Glutamatergic neuron (in vitro differentiated cells): ENCODE data around the gene SNX17. TPM values are rescaled to one million over a fixed set of nuclear protein-coding genes. Genes with fewer than 3 reads are reported as not detected.

ENCODE experiments used
- DNase-seq: peaks from one replicate; pipeline ENCODE4 v3.0.0; 2022
- H3K27ac Mint-ChIP-seq: one replicate; pipeline ENCODE4 v1.8.0; 2020; ENCODE audit warnings: mild to moderate bottlenecking, mixed read lengths, inconsistent platforms; ENCODE audit not compliant: unreplicated experiment
- H3K27me3 Mint-ChIP-seq: one replicate; pipeline ENCODE4 v1.8.0; 2020; ENCODE audit warnings: mild to moderate bottlenecking, moderate library complexity, mixed read lengths, inconsistent platforms; ENCODE audit not compliant: unreplicated experiment
- H3K36me3 Mint-ChIP-seq: one replicate; pipeline ENCODE4 v1.8.0; 2020; ENCODE audit warnings: mild to moderate bottlenecking, mixed read lengths, inconsistent platforms; ENCODE audit not compliant: unreplicated experiment
- H3K4me1 Mint-ChIP-seq: one replicate; pipeline ENCODE4 v1.8.0; 2020; ENCODE audit warnings: mild to moderate bottlenecking, low read depth, mixed read lengths, inconsistent platforms; ENCODE audit not compliant: unreplicated experiment
- H3K4me3 Mint-ChIP-seq: one replicate; pipeline ENCODE4 v1.8.0; 2020; ENCODE audit warnings: mild to moderate bottlenecking, mixed read lengths, inconsistent platforms; ENCODE audit not compliant: unreplicated experiment
- H3K9me3 Mint-ChIP-seq: one replicate; pipeline ENCODE4 v1.8.0; 2020; ENCODE audit warnings: mild to moderate bottlenecking, moderate library complexity, mixed read lengths, inconsistent platforms; ENCODE audit not compliant: unreplicated experiment
- total RNA-seq: library from RNA; stranded (reverse); fragmentation: NEBNext Ultra II Directional; extraction: Animal tissue kit (Norgen Biotek cat#: 25700); gene quantifications from one replicate; pipeline ENCODE4 v1.2.1, GENCODE V29; 2021; ENCODE audit not compliant: unreplicated experiment
- TF ChIP-seq, protein P1 (sequence below): fragments of 200-600 bp; sonication (generic); IDR thresholded peaks from one replicate; pipeline ENCODE4 v1.5.0; 2021; ENCODE audit not compliant: partially characterized antibody, unreplicated experiment

SNX17 gene
- total RNA-seq, 1 donor from 2014 or later, result 72.5 TPM

DNA sequence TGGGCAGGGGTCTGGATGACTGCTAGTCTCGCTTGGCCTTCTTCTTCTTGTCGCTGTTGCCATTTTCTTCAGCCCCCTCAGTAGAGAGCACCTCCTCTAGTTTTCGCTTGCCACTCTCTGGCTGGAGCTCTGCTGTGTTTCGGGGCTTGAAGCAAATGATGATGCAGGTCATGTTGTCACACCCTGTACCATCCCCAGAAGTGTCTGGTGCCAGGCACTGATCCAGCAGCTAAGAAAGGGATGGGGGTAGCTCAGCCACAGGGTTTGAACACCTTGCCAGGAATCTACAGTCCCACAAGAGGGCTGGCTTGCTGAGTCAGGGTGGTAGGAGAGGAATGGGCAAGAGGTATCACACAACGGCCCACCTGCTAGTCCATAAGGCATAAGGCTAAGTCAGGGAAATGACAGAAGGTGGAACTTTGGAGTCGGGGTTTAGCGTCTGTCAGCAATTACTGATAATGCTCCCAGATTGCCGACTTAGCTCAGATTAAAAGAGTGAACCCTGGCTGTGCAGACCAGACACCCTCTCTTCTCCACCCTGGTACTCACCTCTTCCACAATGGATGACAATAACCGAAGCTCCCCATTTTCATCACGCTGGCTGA, 11.3 kb downstream of the SNX17 start:
- H3K9me3 Mint-ChIP-seq, result peaks cover 13% of the 10 kb centered on the region

DNA sequence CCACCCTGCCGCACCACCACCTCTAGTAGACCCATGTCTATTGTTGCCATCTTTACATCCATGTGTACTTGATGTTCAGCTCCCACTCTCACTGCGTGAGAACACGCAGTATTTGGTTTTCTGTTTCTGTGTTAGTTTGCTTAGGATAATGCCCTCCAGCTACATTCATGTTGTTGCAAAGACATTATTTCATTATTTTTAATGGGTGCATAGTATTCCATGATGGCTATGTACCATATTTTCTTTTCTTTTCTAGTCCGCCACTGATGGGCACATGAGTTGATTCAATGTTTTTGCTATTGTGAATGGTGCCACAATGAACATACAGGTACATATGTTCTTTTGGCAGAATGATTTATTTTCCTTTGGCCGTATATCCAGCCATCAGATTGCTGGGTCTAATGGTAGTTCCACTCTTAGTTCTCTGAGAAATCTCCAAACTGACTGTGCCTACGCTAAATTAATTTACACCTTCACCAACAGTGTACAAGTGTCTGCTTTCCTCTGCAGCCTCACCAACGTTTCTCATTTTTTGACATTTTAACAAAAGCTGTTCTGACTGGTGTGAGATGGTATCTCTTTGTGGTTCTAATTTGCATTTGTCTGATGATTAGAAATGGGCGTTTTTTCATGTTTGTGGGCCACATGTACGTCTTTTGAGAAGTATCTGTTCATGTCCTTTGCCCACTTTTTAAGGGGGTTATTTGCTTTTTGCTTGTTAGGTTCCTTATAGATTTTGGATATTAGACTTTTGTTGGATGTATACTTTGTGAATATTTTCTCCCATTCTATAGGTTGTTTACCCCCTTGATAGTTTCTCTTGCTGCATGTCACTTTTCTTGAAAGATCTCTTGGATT, 20.6 kb downstream of the SNX17 start:
- H3K9me3 Mint-ChIP-seq, result peaks cover 2% of the 10 kb centered on the region
- no peaks in the 10 kb centered on the region for H3K4me1 Mint-ChIP-seq
- H3K27me3 Mint-ChIP-seq, result no peaks in the 10 kb centered on the region
- no peak overlapping the region for H3K4me3 Mint-ChIP-seq
- no peak for DNase-seq
- H3K27ac Mint-ChIP-seq, result no peak overlapping the region
- TF ChIP-seq, protein P1, sequence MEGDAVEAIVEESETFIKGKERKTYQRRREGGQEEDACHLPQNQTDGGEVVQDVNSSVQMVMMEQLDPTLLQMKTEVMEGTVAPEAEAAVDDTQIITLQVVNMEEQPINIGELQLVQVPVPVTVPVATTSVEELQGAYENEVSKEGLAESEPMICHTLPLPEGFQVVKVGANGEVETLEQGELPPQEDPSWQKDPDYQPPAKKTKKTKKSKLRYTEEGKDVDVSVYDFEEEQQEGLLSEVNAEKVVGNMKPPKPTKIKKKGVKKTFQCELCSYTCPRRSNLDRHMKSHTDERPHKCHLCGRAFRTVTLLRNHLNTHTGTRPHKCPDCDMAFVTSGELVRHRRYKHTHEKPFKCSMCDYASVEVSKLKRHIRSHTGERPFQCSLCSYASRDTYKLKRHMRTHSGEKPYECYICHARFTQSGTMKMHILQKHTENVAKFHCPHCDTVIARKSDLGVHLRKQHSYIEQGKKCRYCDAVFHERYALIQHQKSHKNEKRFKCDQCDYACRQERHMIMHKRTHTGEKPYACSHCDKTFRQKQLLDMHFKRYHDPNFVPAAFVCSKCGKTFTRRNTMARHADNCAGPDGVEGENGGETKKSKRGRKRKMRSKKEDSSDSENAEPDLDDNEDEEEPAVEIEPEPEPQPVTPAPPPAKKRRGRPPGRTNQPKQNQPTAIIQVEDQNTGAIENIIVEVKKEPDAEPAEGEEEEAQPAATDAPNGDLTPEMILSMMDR, result no peak
- H3K36me3 Mint-ChIP-seq, result no peaks in the 10 kb centered on the region

More for the DNA sequence above, 11.3 kb downstream of the SNX17 start:
- no peak for DNase-seq
- peaks cover 27% of the 10 kb centered on the region for H3K4me1 Mint-ChIP-seq
- peak overlapping the region; percentile 92 for H3K4me3 Mint-ChIP-seq
- peak overlapping the region; percentile 100 for H3K27ac Mint-ChIP-seq
- H3K36me3 Mint-ChIP-seq, result peaks cover 5% of the 10 kb centered on the region
- peaks cover 12% of the 10 kb centered on the region for H3K27me3 Mint-ChIP-seq
- TF ChIP-seq, protein P1, result no peak

DNA sequence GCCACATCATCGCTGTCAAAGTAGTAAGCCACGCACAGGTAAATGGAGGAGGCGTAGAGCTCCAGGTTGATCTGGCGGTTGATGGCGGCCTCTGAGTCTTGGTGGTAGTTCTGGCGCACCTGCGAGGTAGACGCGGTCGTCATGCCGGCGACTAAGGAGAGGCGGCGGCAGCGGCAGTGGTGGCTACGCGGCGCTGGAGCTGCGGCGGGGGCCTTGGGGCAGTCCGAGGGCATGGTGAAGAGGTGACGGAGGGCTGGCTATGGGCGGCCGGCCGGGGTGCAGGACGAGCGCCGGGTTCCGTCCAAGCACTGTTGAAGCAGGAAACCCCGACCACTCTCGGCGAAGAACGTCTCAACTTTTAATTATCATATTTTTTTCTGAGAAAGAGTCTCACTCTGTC, 22.8 kb downstream of the SNX17 start:
- TF ChIP-seq, protein P1, result no peak

DNA sequence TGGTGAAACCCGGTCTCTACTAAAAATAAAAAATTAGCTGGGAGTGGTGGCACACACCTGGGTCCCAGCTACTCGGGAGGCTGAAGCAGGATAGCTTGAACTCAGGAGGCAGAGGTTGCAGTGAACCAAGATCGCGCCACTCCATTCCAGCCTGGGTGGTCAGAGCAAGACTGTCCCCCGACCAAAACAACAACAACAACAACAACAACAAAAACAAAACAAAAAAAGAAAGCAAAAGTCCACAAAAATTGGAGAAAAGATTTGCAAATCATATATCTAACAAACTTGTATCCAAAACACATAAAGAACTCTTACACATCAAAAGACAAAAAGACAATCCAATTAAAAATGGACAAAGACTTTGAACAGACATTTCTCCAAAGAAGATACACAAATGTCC, 28.5 kb downstream of the SNX17 start:
- Mint-ChIP-seq H3K4me3 (no peak overlapping the region), H3K27ac (no peak overlapping the region), H3K4me1 (peaks cover 3% of the 10 kb centered on the region), H3K27me3 (no peaks in the 10 kb centered on the region), H3K9me3 (no peaks in the 10 kb centered on the region), H3K36me3 (no peaks in the 10 kb centered on the region)
- TF ChIP-seq, protein P1, result no peak
- no peak for DNase-seq

More for the DNA sequence above, 22.8 kb downstream of the SNX17 start:
- Mint-ChIP-seq H3K27me3 (no peaks in the 10 kb centered on the region), H3K4me1 (no peaks in the 10 kb centered on the region), H3K27ac (no peak overlapping the region), H3K9me3 (peaks cover 2% of the 10 kb centered on the region), H3K4me3 (no peak overlapping the region), H3K36me3 (no peaks in the 10 kb centered on the region)
- no peak for DNase-seq
